DMS153 treated with DMSO at 0.1 percent for 48 hours (cell line): ENCODE data around the gene EAF1.
"Not testable (repeated sequence)": the region's sequence is repeated elsewhere in the genome, so short reads cannot be mapped to it uniquely, and the experiment has no call there.

Source experiments
- DNase-seq: peaks from one replicate; lab custom pipeline; 2025; ENCODE audit not compliant: unreplicated experiment; lab: John Stamatoyannopoulos, UW

Gene EAF1

DNA sequence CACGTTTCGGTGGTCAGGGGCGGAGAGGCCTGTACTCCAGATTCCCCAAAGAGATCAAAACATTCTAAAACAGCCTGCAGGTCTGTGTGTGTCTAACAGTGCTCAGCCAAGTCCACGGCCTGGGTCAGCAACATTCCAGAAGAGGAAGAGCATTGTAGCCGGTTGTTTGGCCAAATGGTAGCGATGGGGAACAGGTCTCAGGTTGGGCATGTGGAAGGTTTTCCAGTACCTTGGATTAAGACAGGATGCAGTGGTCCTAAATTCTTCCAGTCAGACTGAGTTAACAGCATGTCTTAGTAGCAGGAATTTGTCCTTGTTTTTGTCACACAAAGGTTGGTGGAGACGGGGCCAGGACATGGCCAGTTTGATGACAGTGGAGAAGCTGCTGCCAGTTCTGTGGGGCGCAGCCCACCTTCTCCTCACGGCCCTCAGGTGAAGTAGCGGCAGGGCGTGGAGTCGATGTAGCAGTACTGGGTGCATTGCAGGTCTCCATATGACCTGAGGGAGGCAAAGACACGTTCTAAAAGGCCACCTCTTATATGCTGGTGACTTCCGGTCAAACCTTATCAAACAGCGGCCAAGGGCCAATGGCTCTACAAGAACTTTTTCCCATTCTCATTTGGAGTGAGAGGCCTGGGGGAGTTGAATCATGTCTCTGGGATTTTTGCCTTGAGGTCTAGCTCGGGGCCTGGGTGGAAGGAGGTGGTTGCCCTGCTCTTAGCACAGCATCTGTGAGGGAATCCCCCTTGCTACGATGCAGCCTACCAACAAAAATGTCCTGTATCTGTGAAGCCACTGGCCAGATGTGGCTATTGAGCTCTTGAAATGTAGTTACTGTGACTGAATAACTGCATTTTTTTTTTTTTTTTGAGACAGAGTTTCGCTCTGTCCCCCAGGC, 24.1 kb downstream of the EAF1 start:
- DNase-seq = no peak

DNA sequence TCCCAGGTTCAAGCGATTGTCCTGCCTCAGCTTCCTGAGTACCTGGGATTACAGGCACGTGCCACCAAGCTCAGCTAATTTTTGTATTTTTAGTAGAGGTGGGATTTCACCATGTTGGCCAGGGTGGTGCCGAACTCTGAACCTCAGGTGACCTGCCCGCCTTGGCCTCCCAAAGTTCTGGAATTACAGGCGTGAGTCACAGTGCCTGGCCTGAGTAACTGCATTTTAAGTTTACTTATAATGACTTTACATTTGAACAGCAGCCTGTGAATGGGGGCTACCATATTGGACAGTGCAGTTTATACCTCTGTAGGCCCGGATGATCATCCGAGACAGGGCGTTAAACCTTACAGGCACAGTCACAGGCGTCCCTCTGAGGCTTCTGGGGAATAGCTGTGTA, 24.8 kb downstream of the EAF1 start:
- no peak for DNase-seq

DNA sequence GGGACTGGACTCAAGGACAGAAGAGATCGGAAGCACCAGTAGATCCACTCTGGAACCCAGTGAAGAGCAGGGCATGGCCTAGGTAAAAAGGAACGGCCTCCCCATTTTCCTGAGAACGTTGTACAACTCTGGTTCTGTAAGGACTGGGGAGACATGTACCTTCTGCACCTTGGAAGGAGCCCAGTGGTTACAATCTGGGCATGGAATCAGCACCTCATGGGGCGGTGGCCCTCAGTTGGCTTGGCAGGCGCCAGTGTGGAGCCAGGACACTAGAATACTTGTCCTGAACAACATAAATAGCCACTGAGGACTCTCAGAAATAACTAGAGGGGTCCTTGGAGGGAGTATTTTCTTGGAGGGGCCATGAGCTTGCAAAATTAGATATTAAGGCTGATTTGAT, 25.6 kb downstream of the EAF1 start:
- DNase-seq = no peak

DNA sequence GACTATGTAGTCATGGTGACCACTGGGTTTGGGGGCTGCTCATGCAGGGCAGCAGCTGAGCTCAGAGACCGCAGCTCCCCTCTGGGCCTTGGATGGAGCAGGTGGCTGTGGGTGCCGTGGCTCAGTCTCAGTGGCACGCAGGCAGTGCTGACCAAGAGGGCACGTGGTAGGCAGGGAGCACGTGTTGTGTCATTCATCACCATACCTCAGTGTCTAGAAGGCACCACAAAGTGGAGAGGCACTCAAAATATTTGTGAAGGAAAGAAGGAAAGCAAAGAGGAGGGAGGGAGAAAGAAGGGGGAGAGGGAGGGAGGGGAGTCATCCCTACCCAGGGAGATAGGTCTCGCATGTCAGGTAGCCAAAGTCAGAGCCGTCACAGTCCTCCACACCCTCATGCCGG, 26.1 kb downstream of the EAF1 start:
- no peak for DNase-seq

DNA sequence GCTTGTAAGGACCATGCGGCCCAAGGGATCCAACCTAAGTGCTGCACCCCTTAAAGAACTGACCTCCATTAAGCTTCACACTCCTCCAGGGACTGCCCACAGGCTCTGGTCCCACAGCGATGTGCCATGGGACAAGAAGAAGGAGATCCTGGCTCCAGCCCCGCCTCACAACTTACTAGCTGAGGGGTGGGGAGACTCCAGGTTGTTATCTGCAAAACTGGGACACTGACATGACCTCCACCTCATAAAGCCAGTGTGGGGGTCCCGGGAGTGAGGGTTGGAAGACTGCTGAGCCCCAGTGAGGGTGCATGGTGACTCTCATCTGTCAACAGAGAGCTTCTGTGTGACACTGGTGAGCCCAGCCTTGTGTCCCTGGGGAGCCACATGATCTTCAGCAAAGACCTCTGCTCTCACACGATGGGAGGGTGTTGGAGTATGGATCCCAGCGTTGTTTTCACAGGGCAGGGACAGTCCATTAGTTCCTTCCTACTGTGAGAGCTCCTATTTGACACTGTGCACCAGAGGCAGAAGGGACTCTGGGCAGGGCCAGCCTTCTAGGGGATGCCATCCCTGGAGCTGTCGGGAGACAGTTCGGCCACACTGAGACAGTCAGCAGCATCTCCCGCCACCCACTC, 26.7 kb downstream of the EAF1 start:
- DNase-seq = no peak

DNA sequence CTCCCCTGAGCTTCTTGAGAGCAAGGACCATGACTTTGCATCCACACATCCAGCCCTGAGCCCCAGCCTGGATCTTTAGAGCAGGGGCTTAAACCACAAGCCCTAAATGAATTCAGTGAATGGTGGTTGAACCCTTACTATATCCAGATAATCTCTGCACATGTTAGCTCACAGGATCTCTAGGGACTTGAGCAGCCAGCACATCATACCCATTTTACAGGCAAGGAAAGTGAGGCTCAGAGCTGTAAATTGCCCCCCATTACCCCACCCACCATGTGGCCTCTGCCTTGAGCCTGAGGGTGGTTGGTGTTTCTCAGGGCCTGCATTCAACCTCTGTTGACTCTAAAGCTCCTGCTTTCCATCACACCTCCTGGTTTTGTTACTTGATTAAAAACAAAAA, 27.6 kb downstream of the EAF1 start:
- no peak for DNase-seq

DNA sequence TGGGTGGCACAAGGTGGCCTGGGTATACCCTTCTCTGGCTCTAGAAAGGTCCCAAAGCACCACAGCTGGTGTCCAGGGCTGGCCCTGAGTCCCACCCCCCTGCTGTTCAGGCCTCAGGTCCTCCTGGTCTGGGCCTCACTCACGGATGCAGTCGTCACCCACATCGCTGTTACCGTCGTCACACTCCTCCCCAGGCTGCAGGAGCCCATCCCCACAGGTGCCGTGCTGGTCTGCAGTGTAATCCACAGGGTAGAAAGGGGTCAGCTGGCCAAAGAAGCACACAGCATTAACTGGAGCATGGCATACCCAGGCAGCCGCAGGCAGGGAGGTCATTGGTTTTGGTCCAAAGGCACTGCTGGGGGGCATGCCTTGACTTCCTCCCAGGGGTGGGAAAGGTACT, 28.4 kb downstream of the EAF1 start:
- no peak for DNase-seq

DNA sequence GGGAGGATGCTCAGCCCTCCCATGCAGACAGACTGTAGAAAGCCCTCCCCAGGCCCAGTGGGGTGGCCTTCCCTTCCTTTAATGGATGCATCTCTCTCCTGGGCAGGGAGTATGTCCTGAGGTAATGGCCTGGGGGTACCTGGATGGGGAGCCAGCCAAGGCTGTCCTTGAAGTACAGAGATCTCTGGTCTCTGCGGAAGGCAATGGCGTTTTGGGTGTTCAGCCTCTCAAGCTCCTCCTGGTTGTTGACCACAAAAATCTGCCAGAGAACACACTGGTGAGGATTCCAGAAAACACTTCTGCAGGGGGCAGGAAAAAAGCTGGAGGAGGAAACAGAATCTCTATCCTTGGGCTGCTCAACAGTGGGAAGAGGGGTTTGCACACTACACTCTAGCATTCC, 28.9 kb downstream of the EAF1 start:
- DNase-seq = no peak

DNA sequence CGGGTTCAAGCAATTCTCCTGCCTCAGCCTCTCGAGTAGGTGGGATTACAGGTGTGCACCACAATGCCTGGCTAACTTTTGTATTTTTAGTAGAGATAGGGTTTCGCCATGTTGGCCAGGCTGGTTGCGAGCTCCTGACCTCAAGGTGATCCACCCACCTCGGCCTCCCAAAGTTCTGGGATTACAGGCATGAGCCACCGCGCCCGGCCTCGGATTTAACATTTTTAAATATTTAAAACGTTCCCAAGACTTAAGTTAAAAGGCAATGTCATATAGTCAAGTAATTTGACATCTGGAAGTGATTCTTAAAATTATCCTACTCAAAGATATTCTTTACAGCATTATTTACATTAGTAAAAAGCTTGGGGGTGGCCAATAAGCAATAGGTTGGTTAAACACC, 29.5 kb downstream of the EAF1 start:
- DNase-seq = not testable (repeated sequence)

DNA sequence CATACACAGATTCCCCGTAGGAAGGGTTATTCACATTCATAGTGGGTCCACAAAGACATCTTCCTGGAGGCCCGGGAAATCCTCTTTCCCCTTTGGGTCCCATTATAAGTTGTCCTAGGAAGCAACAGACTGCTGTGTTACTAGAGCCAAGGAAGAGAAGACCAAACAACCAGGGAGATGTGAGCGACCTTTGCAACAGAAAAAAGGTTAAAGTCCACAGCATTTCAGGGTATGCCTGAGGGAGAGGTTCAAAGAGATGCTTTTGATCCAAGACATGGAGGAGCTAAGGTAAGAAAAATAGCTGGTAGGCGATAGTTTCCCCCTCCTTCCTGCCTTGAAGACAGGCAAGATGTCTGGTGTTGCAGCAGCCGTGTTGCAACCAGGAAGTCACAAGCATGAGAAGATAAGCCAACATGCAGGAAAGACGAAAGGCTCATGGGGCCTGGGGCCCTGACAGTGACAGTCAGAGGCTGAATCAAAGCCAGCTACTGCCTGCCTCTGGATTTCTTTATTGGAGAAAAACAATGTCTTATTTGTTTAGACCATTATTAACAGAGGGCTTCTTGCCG, 30.9 kb downstream of the EAF1 start:
- no peak for DNase-seq

DNA sequence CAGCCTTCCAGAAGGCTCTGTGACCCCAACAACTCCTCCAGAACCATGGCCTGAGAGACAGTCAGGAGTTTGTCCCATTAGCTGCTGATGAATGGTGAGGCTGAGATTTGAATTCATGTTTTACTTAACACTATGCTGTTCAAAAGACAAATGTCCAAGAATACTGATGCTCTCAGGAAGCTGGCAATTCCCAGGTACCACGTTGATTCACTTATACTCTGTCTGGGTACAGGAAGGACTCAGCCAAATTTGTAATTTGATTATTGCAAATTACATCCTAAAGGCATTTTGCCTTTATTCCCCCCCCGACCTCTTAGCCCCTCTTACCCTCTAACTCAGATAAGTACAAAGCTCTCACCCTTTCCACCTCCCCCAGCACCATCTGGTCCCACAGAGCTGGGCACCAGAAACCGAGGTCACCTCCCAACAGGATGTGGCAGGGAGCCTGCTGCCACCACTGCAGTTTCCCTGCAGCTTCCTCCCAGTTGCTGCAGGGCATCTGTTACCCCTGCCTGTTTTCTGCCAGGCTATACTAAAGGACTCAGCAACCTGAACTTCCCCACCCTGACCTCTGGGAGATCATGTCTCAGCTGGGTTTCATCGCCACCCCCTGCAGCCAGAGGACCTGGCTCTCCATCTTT, 33.6 kb downstream of the EAF1 start:
- DNase-seq = no peak

DNA sequence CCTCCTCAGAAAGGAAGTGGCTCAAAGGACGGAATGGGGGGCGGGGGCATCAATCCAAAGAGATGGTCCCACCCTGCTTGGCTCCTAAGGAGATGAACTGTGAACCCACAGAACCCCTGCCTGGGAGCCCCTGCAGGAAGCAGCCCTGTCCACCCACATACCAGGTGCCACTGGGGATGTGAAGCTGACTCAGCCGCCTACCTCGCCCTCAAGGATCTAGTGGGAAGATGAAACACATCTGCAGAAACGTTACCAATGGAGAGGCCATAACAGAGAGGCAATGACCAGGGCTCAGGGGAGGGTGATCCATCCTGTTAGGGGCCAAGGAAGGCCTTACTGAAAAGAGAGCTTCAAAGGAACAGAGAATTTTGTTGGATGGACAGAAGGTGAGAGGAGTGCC, 35.1 kb downstream of the EAF1 start:
- no peak for DNase-seq

DNA sequence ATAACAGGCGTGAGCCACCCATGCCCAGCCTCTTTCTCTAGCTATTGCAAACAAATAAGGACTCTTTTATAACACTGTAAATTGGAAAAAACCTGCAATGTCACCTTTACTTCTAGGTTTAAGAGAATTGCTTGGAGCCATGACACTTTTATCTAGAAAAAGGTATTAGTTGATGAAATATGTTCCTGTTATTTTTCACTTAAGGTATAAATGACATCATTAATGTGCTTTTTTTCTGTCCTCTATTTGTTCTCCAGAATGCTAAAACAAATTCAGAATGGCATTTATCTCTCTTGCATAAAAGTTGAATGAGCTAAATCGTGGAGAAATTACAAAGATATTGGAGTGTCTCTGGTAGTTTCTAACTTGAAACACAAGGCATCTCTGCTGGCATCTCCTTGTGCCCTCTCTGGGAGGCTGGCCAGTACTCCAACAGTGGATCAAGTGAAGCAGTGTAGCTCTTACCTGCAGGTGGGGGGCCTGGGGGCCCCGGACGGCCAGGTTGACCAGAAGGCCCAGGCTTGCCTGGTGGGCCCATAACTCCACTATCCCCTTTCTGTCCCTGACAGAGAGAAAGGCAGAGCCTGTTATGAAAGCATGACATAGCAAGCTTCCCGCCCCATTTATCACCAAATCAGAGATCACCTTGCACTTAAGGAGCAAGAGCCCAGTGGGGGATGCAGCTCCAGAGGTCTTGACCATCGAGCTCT, 38.6 kb downstream of the EAF1 start:
- DNase-seq = no peak

DNA sequence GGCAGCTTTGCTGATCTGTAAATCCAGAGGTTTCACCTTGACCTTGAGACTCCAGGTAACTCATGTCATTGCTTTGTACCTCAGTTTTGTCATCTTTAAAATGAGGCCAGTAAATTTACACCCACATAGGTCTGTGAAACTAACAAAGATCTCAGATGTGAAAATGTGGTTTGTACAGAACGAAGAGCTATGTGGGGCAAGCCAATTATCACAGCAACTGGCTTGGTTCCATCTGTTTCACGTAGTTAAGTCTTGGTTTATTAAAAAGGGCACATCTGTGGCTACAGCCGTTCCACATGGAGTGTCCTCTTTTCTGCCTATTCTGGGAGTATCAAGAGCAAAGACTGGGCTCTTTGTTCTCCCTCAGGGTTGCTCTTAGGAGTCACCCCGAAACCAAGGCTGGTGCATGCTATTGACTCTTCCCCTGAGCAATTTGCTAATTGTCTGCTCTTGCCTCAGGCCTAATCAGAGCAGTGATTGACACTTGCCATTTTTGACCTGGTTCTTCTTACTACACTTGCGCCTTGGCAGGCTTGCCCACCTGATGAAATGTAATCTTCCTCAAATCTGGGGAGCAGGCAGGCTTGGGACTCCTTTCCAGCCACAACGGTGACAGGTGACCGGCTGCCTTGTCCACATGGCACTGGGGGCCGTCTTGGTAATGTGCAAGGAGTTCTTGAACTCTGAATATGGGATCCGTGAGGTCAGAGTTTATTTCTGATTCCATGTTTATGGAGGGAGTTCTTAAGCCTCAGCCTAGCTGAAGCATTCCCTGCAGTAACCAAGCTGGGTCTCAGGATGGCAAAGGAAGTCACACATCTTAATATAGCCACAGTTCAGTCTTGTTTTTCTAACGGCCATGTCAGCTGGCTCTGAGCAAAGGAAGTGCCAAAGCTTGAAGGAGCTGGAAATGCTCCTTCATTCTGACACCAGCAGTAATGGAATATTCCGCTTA, 40.1 kb downstream of the EAF1 start:
- no peak for DNase-seq

DNA sequence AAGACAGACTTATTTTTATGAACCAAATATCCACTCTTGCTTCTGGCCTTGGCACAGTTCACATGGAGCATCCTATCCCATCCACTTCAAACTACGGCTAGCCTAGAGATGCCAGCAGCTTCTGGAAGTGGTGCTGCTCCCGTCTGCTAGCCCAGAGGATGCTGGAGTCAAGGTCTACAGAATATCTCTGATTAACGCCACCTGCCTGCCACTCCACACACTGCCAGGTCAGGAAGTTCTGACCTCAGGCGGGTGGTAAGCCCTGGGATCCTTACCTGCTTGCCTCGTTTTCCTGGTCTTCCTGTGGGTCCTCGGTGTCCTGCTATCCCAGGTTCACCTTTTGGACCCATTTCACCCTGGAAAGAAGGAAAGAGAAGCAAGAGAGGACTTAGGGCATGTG, 42.9 kb downstream of the EAF1 start:
- DNase-seq = no peak

DNA sequence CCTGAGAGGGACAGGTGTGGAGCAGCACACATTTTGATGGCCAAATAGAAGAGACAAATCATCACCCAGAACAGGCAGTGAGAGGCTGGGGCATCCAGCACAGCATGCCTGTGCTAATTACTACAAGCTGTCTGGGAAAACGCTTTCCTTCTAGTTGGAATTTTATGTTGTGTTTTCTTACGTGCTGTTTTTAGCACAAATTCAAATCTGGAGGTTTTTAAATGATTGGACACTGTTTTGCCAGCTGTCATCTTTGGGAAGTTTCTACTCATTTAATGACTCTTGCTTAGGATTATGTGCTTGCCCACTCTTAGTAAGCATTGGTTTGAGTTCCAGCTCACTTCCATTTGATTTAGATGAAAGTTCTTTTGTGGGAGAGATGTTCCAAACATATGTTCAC, 43.5 kb downstream of the EAF1 start:
- DNase-seq = no peak

DNA sequence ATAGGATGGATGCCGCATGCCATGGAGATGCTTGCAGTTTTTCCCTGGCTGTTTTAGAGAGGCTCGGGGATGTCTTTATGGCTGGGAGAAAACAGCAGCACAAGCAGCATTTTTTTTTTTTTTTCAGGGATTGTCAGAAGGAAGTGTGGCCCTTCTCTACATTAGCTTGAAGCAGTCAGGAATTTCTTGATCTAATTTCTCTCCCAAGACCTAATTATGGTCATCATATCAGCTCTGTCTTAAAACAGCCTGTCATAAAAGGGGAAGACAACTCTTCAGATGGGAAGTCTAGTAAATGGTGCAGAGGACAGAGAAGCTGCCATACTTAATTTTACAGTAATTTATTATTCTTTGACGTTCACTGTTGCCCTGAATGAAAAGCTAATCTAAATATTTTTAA, 44.5 kb downstream of the EAF1 start:
- DNase-seq = no peak

DNA sequence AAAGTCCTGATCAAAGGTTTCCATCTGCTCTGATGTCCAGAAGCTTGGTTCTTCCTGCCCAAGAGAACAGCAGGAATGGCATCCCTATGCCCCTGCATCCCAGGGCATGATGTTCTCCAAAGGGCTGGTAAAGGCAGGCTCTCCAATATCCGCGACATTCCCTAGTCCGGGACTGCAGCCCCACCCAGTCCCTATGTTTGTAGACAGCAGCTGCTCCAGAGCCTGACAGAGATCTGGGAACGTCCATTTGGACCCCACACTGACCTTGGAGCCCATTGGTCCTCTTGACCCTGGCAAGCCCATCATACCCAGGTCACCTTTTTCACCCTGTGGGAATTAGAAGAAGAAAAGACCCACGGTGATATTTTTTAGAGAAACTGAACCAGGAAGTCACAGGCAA, 47.8 kb downstream of the EAF1 start:
- DNase-seq = no peak

DNA sequence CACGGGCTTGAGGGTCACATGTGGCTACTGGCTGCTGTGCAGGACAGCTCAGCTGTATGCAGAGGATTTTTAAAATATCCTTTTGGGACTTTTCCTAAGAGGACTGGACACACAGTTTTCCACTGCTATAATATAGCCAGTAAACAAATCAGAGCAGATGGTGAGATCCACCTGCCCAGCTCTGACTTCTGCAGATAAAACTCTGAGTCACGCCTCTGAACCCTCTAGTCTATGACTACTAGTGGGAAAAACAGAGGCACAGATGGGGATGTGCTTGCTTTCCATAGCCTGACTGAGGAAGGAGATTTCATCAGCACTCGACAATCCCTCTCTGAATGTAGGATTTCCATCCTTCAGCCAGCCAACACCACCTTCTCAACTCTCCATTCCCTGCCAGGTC, 49.0 kb downstream of the EAF1 start:
- DNase-seq = no peak

DNA sequence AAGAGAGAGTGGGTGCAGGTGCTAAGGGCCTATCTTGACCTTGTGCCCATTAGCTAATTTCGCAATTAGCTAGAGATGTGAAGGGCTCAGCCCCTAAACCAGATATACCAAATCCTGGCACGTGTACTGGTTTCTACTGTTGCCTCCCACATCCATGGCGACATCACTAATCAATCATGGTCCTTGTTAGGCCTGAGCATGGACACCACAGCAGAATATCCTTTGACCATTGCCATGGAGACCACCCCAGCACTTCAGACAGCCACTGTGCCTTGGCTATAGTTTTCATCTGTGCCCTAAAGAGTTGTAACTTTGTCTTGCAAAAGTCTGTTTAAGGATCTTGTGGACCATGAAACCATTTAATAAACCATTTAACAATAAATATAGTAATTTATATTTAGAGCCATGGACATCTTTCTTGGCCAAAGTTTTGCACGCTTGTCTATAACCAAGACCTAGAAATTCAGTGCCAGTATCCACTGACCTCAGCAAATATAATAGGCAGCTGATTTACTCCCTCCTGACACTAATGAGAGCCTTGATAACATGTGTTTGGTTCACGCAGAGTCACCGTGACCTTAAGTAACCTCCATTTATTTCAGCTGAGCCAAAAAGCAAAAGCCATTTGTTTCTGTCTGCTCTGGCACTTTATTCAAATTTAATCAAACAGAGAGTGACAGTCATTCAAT, 50.7 kb downstream of the EAF1 start:
- no peak for DNase-seq
